Measurements from ENCODE around the gene GLB1L.

GLB1L gene

DNA sequence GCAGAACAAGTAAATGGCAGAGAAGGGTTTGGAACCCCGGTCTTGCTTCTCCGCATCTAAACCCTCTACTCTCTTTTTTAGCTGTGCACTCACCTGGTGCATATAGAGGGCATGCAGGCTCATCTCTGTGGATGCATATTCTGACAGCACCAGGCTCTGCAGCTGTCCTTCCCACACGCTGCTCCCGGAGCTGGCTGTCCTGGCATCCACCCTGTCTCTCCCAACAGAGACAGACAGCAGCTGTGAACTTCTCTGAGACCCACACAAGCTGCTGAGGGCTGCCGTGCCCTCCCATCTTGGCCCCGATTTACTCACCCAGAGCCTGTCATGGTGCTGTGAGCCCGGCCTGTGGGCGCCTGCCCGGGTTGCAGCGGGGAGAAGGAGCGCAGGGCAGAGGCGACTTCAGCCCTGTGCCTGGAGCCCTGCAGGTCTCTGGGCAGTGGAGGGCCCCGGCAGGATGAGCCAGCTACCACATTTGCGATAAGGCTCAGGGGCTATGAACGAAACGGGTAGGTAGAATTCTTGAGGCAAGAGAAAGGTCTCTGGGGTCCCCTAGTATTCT is 23.2 kb downstream of the GLB1L start:
- DNase-seq, result no peak

DNA sequence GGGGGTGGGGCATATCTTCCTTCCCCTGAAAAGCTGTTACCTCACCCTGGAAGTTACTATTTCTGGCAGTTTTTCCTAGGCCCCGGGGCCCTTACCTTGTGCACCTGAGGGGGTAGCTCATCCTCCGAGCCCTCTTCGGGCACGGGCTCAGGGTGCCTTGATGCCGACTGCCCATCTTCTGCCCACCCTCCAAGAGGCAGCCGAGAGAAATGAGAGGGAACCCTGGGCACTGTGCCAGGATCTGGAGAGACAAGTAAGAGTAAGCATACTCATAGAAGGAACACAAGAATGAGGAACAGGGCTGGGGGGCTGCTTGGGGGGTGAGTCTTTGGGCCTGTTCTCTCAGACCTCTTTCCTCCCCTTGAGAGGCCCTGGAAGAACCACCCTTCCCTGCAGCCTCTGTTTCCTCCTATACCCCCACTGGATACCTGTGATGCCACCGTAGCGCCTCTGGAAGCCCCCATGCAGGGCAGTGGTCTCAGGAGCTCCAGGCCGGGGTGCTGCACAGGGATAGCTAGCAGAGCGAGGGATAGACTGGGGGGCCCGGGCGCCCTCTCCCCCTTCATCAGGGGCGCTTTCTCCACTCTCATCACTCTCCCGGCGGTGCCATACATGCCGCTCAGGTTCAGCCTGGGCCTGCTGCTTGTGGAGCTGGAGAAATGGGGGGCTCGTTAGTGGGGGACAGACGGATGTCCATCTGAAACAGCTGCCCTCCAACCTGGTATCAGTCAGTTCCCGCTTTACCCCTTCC is 24.4 kb downstream of the GLB1L start:
- DNase-seq, result no peak

DNA sequence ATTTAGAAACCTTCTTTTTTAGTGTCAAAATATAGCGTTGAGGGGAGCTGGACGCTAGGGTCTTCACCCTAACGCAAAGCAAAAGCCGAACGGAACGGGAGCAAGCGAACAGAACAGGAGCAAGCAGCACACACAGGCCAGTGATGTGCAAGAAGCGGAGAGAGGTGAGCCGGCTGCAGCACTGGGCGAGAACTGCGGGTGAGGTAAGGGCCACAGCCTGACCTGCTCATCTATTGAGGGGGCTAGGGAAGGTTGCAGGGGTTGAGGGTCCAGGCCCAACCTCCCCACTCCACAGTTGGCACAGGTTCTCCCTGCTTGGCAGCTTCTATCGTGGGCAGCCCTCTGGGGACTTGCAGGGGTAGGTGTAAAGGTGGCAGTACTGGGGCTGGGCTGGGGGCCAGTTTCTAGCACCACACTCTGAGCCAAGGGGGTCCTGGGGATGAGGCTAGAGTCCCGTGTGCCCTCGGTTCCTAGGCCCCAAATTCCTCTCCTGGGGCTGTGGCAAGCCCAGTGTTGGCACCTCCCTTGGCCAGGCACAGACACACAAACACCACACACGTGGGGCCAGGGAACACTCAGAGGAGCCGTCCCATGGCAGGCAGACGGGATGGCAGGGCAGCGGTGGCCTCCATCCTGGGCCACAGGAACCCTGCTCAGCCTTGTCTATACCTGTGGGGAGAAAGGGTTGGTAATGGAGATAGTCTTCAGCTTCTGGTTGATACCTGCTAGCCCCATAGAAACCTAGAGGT is 25.3 kb downstream of the GLB1L start:
- no peak for DNase-seq

DNA sequence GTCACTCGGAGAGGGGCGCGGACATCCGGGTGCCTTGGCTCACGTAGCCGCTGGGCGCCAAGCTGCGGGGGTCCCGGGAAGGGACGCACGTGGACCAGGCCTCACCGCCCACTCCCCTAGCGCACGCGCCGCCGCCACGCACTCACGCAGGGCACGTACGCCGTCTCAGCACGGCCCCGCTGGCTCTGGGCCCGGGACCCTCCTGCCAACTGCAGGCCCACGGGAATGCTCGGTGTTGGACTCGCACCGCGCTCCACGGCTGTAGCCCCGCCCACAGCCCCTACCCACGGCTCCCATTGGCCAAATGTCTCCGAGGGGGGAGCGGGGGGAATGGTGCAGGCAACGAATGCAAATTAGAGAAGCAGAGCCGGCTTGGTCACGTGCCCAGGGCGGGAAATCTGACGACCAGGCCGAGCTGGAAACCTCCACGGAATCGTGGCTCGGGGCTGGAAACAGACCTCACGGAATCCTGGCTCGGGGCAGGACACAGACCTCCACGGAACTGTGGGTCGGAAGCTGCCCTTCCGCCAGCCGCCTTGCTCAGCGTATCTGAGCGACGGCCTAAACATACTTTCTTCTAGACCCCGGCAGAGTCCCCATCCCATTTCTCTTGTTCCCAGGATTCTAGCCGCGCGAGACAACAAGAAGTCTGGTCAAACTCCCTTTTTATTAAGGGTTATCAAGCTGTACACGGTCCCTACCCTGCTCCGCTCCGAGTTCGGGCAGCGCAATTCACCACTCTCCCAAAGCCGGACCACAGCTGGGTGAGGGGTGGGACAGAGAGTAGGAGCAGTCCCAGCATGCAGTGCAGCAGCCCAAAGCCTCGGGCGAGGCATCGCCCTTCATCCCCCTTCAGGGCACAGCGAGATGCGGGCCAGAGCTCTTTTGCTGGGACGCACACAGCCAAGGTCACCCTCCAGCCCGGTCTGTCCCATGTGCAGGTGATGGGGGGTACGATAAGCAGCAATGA is 26.2 kb downstream of the GLB1L start, which contains the start of gene ABCB6:
ABCB6 (minus strand) TSS at position 227 of the 970 bp plus-strand sequence. CDS start 285 bp downstream, outside the sequence.
- peak; percentile 63 to 82 (median 70) for DNase-seq

DNA sequence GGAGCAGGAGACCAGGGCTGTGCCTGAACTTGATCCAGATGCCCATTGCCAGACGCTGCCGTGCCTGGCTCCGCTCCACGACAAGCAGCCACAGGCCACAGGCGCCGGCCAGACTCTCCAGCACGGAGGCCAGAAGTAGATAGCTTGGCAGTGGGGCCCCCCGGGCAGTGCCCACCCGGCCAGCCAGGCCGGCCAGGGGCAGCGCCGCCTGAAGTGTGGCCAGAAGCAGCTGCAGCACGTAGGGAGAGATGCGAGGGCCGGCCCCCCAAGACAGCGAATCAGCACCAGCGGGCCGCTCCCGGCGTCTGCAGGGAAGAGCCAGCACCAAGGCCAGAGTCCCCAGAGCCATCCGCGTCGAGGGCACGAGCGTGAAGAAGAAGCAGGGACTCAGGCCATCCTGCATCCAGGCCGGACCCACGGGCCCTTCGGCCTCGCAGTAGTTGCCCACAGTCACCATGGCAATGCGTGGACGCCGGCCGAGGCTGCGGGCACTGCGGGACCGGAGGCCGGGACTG is 27.0 kb downstream of the GLB1L start:
- DNase-seq, result no peak

DNA sequence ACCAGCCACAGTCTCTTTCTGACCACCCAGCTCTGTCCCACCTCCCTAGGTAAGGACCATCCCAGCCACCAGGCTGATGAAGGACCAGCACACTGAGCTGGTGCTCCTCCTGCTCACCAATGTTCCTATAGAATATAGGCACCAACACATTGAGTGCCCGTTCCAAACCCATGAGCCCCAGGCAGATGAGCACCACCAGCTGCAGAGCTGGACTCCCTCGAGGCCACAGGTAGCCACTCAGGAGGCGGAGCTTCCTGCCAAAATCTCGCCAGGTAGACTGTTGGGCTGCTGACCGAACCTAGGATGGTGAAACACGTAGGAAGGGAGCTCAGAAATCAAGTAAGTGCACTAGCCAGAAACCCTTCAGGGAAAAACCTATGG is 28.7 kb downstream of the GLB1L start:
- DNase-seq, result no peak

DNA sequence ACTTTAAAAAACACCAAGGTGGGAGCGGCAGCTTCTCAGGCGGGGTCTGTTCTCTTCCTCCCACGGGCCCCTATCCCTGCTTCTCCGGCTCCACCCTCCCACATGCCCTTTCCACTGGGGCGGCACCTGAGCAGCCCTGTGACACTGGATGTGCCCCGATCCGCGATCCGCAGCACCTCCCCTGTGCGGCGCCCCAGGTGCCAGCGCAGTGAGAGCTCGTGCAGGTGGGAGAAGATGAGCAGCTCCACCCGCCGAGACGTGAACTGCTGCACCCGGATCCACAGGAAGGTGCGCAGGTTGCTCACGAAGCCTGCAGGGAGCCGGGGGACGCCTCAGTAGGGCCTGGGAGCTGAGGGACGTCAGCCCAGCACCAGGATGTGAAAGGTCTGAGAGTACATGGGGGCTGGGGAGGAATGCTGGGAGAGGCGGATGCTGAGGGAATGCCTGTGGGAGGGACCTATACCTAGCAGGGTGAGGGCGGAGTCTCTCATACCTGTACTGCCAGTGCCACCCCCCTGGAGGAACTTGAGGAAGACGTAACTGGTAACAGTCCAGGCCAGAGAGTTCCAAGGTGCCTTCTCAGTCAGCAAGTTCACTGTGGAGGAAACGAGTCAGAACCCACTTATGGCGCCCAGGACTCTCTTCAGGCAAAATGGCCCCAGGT is 29.2 kb downstream of the GLB1L start:
- DNase-seq, result no peak

DNA sequence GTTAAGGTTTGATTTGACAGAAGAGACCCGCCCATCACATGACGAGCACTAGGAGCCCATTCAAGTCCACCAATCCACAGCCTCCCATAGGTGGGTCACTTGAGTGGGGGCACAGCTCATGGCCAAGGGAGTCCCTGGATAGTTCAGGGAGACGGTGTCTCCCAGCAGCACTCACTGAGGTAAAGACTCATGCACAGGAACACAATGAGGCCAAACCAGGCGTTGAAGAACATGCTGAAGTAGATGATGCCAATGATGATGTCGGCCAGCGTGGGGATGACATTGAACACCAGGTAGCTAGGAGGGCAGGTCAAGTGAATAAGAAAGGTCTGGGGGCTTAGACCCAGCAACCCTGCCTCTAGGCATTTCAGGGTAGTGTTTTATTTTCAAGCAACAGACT is 30.5 kb downstream of the GLB1L start:
- no peak for DNase-seq

DNA sequence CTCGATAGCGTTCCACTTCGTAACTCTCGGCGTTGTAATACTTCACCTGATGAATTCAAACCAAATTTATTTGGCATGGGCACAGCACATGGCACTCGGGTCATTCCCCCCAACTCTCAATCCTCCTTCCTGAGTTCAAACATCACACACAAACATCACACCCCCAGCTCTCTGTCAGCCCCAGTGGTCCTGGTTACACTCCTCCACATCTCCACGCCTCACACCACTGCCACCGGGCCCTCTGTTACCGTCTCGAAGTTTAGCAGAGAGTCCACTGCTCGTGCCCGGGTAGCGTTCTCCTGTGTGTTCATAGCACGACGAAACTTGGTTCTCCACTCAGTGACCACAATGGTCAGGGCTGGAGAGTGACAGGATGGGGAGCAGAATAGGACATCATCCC is 31.1 kb downstream of the GLB1L start:
- no peak for DNase-seq

DNA sequence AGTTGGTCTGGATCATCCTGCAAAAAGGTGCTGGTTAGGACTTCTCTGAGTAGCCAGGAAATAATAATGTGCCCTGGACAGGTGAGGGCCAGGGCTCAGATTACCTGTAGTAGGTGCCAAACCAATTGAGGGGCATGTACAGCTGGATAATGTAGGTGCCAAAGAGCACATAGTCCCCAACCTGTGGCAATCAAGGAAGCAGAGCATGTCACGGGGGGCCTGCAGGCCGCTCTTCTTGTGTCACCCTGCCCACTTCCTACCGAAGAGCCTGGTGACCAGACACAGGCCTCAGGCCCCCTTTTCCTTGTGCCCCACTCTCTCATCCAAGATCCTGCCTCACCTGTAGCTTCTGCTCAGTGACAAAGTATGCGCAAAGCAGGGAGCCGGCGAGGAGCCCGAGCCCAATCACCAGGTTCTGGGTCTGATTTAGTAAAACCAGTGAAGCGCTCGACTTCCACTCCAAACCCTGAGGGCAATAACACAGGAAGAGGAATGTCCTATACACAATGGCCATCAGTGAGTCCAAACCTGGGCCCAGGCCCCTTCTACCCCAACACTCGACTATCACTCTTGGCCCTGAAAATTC is 31.7 kb downstream of the GLB1L start:
- DNase-seq, result no peak

DNA sequence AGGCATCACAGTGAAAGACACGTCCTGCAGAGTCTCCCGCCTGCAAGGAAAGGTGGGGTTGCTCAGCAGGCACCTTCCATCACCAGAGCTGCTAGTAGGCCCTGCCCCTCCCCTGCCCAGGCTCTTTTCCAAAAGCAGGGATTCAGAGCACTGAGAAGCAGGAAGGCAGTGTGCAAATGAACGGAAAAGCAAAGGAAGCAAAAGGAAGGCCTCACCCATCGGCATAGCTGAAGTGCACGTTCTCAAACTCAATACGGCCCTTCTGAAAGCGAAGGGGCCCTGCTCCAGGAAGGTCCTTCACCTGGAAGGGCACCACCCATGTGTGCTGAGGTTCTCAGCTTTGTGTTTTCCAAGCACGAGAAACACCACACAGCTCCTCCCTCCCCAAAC is 32.2 kb downstream of the GLB1L start:
- DNase-seq, result no peak

DNA sequence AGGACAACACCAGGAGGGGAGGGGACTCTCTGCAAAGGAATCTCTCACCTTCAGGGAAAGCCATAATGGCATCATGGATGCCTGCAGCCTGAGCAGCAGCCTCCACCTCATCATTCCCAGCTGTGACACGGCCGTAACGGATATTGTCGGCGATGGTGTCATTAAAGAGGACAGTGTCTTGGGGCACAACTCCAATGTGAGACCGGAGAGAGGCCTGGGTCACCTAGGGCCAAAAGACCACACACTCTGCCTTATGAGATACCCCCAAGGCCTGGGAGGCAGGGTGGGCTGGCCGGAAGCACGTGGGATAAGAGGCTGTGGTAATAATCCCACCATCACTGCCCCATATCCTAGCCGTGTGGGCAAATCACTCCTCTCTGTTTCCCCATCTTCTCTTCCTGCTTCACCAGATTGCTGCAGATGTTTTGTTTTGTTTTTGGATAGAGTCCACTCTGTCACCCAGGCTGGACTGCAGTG is 34.3 kb downstream of the GLB1L start:
- DNase-seq, result no peak

DNA sequence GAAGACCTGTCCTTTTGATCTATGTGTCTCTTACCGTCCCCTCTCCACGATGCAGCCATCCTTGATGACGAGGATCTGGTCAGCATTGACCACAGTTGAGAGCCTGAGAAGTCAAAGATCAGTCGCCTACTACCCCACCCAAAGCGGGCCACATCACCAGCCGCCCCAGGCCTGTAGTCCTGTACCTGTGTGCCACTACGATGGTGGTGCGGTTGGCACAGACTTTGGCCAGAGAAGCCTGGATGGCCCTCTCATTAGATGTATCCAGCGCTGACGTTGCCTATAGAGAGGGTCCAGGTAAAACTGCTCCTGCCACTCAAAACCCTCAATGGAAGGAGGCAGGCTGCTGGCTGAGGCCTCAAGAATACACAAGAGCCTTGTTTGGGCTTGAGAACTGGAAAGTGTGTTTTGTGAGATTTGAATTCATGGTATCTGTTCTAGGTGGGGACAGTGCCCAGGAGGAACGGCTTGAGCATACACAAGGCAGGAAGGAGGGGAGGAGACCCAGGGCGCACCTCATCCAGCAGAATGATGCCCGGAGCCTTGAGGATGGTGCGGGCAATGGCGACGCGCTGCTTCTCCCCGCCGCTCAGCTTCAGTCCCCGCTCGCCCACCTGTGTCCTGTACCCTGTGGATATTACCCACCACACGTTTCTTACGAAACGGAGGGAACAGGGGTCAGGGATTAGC is 34.9 kb downstream of the GLB1L start:
- no peak for DNase-seq

DNA sequence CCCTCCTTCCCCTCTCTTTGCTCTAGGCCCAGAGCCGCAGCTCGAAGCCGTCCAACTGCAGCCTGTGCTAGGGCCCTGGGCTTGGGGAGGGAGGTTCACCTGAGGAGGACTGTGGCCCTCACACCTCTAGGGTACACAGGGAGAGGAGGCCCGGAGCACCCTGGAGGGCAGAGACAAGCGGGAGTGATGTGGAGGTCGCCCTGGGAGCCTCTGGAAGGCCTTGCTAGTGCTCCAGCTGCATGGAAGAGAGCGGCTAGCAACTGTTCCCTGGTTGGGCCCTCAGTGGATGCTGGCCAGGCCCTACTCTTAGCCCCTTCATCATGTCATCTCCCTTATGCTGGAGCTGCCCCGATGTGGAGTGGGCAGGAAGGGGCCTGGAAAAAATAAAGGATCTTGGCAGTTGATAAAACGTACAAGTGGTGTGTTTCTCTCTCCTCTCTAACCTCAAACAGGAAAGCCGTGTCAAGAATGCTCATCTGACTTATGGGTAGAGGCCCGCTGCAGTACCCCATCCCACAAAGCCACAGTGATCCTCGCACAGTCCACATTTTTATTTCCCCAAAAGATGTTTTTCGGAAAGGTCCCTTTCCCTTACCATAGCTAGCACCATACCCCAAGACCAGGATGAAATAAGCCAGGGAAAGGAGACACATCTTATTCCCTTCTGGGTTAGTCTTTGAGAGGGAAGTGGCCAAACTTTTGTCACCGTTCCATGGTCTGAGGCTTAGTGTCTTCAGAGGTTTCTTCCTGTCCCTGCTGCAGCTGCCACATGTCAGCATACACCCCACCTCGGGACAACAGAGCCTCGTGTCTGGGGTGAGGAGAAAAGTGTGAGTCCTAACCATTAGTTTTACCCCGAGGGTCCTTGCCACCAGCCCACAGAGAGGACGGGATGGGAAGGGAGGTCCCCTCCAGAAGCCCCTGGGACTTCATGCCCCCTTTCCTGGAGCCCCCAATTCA is 35.7 kb downstream of the GLB1L start:
- no peak for DNase-seq

DNA sequence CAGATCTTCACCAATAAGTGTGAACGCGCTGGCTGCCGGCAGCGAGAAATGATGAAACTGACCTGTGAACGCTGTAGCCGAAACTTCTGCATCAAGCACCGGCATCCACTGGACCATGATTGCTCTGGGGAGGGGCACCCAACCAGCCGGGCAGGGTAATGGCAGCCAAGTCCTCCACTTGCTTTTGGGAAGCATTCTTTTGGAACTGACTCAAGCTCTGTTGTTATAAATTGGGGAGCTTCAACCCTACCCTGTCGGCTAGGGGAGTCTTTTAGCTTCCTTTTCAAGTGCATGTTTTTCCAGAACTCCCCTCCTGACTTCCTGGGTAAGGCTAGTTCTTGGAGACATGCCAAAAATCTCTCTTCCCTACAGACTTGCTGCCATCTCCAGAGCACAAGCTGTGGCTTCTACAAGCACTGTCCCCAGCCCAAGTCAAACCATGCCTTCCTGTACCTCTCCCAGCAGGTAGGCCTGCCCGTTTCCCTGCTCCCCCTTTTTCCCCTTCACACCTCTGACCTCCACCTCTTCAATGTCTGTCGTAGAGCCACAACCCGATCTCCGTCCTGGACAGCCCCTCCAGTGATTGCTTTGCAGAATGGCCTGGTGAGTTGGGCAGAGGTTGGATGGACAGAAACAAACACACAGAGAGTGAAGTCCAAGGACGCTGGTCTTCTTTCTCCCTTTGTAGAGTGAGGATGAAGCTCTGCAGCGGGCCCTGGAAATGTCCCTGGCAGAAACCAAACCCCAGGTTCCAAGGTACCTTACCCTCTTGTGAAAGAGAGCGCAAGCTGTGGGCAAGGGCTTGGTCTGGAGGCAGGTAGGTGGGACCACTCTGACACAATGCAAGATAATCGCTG is 37.1 kb downstream of the GLB1L start:
- DNase-seq, result no peak

DNA sequence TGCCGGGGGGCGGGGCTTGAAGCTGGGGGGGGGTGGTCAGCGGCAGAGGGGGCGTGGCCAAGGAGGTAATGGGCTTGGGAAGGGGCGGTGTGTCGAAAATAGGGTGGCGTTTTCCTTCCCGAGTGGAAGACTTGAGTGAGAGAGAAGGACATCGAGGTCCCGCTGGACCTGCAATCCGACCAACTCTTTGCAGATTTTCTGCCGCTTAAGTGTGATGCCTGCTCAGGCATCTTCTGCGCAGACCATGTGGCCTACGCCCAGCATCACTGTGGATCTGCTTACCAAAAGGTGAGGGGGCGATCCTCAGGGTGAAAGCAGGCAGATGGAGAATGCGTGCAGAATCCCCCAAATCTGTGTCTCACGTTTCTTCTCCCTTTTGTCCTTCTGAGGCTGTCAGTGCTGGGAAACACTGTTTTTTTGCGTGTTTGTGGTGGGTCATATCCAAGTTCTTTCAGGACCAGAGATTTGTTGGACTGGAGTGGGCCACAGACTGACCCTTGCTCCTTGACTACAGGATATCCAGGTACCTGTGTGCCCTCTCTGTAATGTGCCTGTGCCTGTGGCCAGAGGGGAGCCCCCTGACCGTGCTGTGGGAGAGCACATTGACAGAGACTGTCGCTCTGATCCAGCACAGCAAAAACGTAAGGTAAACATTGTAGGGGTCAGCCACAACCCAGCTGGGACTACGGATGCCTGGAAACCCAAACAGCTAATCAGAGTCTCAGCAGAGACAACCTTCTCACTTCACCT is 37.9 kb downstream of the GLB1L start:
- DNase-seq, result no peak

DNA sequence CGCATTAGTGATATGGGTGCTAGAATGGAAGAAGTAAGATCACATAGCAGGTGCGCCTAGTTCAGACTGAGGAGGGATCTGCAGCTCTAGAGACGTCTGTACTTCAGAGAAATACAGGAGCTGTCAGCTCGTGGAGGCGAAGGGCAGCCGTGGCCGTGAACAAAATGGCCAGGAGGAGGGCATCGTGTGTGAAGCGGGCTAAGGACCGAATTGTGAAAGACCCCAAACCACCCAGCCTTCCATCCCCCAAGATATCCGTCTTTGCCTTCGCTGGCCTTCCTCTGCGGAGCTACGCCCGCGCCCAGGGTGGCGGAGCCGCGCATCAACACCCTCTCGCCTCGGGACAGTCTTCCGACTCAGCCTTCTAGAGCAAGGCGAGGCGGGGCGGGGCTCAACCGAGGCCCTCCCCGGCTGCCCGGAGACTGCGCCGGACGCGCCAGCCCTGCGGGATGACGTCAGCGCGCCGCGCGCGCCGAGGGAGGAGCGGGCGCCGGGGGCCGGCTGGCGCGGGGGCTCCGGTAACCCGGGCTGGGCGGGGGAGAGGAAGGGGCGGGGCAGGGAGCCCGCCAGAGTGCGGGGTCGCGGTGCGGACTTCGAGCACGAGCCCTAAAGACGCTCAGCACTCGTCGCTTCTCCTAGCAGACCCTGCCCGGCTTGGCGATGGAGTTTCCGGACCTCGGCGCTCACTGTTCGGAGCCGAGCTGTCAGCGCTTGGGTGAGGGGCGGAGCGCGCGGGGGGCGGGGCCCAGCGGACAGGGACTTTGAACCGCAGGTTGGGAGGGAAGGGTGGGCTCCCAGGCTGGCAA is 38.7 kb downstream of the GLB1L start, which contains the start of gene ZFAND2B:
ZFAND2B (plus strand) TSS at position 455 of the 806 bp plus-strand sequence; CDS start at position 661, 206 bp downstream.
- peak; percentile 84 to 95 (median 88) for DNase-seq

All from activated naive CD4-positive, alpha-beta T cell (primary cell).